Myocyte (in vitro differentiated cells): ENCODE results near the gene BATF2. TPM values are rescaled to one million over a fixed set of nuclear protein-coding genes. Genes with fewer than 3 reads are reported as not detected.

Experiments
- DNase-seq: peaks from one replicate; pipeline ENCODE4 v3.0.0-alpha.2; 2012; ENCODE audit warnings: low read depth
- microRNA-seq: library from miRNA; unstranded; fragments of <30 nt; microRNA quantifications from one replicate; pipeline ENCODE4, GENCODE V29; 2016
- total RNA-seq: library from RNA; depleted of rRNA; stranded (reverse); fragments of >200 nt; gene quantifications from 2 replicates; pipeline ENCODE4 v1.2.3, GENCODE V29; 2014

The BATF2 gene
- total RNA-seq, 1 donor from 2014 or later = 1.2 TPM

GRCh38 chr11:64970731-64971151 is 26.0 kb downstream of the BATF2 start:
- DNase-seq = no peak

- no peak for DNase-seq
Observed at GRCh38 chr11:64969209-64969608, 27.6 kb downstream of the BATF2 start.

GRCh38 chr11:64967375-64967774 is 29.4 kb downstream of the BATF2 start:
- DNase-seq = no peak

- DNase-seq = no peak
Observed at GRCh38 chr11:64963072-64963631, 33.6 kb downstream of the BATF2 start.

GRCh38 chr11:64960719-64961118 is 36.1 kb downstream of the BATF2 start:
- DNase-seq = no peak

GRCh38 chr11:64959498-64959897 is 37.3 kb downstream of the BATF2 start:
- no peak for DNase-seq

GRCh38 chr11:64954201-64954600 is 42.6 kb downstream of the BATF2 start:
- DNase-seq = no peak

GRCh38 chr11:64951529-64951928 is 45.2 kb downstream of the BATF2 start:
- no peak for DNase-seq

- DNase-seq = no peak
Observed at GRCh38 chr11:64947208-64947814, 49.5 kb downstream of the BATF2 start.

Small RNAs within 50 kb of the gene (microRNA-seq; reads per million reads assigned to microRNA genes)
- gene MIR6879 = not detected

Other genes with a start within 250 kb of the BATF2 start
- 23.5 and 24.9 TPM in 2 replicates for gene PYGM, start 237.0 kb downstream of the BATF2 start, total RNA-seq
- gene SF1, start 218.4 kb downstream of the BATF2 start, total RNA-seq = 97.3 and 141 TPM in 2 replicates
- 7.1 and 10.8 TPM in 2 replicates for gene MAP4K2, start 193.8 kb downstream of the BATF2 start, total RNA-seq
- gene MEN1, start 186.4 kb downstream of the BATF2 start, total RNA-seq = 10.5 and 13.7 TPM in 2 replicates
- gene CDC42BPG, start 152.3 kb downstream of the BATF2 start, total RNA-seq = 0.62 and 2.0 TPM in 2 replicates
- gene EHD1, start 118.3 kb downstream of the BATF2 start, total RNA-seq = 58.0 and 60.4 TPM in 2 replicates
- gene ATG2A, start 79.8 kb downstream of the BATF2 start, total RNA-seq = 14.1 and 20.4 TPM in 2 replicates
- 32.1 and 39.0 TPM in 2 replicates for gene PPP2R5B, start 72.3 kb downstream of the BATF2 start, total RNA-seq
- gene GPHA2, start 61.1 kb downstream of the BATF2 start, total RNA-seq = not detected in 2 replicates
- not detected in 2 replicates for gene MAJIN, start 24.9 kb downstream of the BATF2 start, total RNA-seq
- gene ARL2, start 17.2 kb upstream of the BATF2 start, total RNA-seq = 134 TPM in 2 replicates
- gene SNX15, start 30.5 kb upstream of the BATF2 start, total RNA-seq = 12.5 and 21.3 TPM in 2 replicates
- 20.4 and 32.5 TPM in 2 replicates for gene SAC3D1, start 44.2 kb upstream of the BATF2 start, total RNA-seq
- gene NAALADL1, start 61.6 kb upstream of the BATF2 start, total RNA-seq = not detected in 2 replicates
- gene CDCA5, start 87.1 kb upstream of the BATF2 start, total RNA-seq = 0.75 and 1.8 TPM in 2 replicates
- 39.8 and 48.1 TPM in 2 replicates for gene ZFPL1, start 87.3 kb upstream of the BATF2 start, total RNA-seq
- 158 and 214 TPM in 2 replicates for gene VPS51, start 99.2 kb upstream of the BATF2 start, total RNA-seq
- gene TM7SF2, start 114.9 kb upstream of the BATF2 start, total RNA-seq = 17.3 and 30.3 TPM in 2 replicates
- 13.4 and 18.3 TPM in 2 replicates for gene ZNHIT2, start 120.7 kb upstream of the BATF2 start, total RNA-seq
- gene FAU, start 125.2 kb upstream of the BATF2 start, total RNA-seq = 163 and 184 TPM in 2 replicates
- gene MRPL49, start 125.3 kb upstream of the BATF2 start, total RNA-seq = 37.6 and 44.2 TPM in 2 replicates
- 25.1 and 29.2 TPM in 2 replicates for gene SYVN1, start 137.5 kb upstream of the BATF2 start, total RNA-seq
- gene SPDYC, start 173.3 kb upstream of the BATF2 start, total RNA-seq = not detected in 2 replicates
- 130 and 149 TPM in 2 replicates for gene CAPN1, start 185.0 kb upstream of the BATF2 start, total RNA-seq